Measurements from ENCODE around the gene IFI16.
"Not testable (repeated sequence)": the region's sequence is repeated elsewhere in the genome, so short reads cannot be mapped to it uniquely, and the experiment has no call there.

IFI16 gene

DNA sequence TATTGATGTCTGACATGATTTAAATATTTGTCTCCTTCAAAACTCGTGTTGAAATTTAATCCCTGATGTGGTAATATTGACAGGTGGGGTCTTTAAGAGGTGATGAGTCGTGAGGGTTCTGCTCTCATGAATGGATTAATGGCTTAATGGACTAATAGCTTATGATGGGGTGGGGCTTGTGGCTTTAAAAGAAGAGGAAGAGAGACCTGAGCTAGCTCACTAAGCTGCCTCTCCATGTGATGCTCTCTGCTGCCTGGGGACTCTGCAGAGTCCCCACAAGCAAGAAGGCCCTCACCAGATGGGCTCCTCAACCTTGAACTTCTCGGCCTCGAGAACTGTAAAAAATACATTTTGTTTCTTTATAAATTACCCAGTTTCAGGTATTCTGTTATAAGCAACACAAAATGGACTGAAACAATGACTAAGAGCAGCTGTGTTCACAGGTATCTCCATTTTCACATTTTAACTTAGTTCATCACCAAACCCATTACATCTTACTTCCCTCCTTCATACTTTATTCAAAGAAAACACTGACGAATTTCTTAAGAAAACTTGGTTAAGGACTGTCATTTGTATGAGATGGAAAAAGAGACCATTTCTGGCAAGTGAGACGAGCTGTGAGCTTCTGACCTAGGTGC, 79.0 kb downstream of the IFI16 start:
- no peak overlapping the region for H3K4me3 ChIP-seq (ENCODE audit: low read depth, low read length)
- no peak for DNase-seq (ENCODE audit: low read depth)

DNA sequence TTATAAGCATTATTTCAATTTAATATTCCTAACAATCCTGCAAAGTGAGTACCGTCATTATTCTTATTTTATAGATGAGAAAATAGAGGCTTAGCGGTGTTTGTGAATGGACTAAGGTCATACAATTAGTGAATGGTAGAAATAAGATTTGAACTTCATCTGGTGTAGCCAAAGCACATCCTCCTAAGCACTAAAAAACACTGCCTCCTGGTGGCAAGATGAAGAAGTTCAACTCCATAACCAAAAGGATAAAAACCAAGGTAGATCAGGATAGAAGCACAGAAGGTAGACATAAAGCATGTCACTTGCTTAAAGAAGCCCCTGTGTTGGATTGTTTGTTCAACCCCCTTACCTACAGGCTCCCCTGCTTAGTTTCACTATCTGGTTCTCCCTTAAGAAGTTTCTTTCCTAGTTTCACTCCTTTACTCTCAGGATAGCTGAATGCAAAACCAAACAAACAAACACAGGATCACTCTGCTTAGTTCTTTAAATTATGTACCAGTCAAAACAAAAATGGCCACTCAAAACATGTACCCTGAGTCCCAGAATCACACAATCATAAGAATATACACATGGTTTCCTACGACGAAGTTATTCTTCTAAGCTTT, 79.6 kb downstream of the IFI16 start:
- no peak overlapping the region for H3K4me3 ChIP-seq (ENCODE audit: low read depth, low read length)
- DNase-seq (ENCODE audit: low read depth): no peak

DNA sequence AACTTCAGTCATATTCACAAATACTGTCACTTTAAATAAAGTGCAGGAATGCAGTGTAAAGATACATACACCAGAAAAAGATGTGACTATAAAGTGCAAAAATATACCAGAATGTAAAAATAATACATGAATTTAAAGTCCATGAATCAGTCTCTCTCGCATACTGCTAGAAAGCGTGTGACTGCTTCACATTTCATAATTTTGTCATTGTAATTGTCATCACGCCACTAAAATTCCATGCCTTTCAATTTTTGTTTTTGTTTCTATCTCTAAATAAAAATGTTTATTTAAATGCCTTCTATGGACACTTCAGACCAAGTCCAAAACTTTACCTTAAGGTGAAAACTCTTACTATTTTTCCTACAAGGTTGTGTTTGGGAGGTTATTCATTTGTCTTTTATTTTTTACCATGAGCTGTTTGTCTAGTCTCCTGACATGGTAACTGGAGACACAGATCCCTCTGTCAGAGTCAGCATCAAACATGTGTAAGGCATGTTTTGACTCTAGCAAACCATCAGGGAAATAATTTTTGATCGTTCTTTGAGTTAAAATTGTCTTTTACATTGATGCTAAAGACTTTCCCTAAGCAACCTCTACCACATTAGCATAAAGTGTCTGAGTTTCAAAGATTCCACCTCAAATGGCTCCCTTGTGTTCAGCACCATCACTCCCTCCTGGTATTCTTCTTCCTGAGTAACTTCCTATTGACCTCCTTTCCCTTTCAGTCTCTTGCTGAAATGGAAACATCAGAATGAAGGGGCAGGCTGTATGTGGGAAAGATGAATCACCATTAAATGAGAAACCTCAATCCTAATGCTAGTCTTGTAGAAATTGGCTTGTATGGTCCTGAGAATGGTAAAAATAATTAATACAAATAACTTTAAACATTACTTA, 80.8 kb downstream of the IFI16 start:
- DNase-seq (ENCODE audit: low read depth): peak; percentile 26
- no peak overlapping the region for H3K4me3 ChIP-seq (ENCODE audit: low read depth, low read length)

DNA sequence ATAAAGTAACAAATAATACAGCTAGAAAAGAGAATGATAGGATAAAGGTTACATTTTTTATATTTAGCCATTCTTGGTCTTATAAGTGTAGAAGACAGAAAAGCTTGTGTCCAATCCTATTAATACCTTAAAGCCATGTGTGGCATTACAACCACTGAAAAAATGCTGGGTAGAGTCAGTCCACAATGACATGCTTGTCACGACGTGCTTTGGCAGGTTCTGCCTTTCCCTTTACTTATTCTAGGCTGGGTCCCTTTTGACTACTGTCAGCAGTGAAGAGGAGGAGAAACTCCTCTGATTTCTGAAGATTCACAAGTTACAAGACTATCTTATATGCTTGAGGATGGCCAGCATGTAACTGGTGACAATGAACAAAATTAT, 81.5 kb downstream of the IFI16 start:
- no peak for DNase-seq (ENCODE audit: low read depth)
- no peak overlapping the region for H3K4me3 ChIP-seq (ENCODE audit: low read depth, low read length)

DNA sequence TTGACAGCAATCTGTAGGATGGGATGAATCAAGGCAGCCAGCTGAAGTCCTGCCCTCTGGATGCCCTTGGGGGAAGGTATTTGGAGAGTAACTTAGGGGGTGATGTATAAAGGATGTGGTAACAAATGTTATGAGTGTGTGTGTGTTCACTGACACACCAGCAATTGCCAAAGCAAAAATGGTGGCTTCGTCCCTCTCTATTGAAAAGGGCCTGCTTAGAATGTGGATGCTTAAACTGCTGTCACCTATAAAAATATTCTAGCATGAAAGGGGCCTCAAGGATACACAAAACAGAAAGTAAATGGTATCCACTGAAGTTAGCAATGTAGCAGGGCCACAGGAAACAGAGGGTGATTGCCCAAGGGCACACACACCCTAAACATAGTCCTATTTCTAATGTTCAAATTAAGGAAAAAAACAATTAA, 81.9 kb downstream of the IFI16 start:
- no peak overlapping the region for H3K4me3 ChIP-seq (ENCODE audit: low read depth, low read length)
- peak; percentile 26 for DNase-seq (ENCODE audit: low read depth)

DNA sequence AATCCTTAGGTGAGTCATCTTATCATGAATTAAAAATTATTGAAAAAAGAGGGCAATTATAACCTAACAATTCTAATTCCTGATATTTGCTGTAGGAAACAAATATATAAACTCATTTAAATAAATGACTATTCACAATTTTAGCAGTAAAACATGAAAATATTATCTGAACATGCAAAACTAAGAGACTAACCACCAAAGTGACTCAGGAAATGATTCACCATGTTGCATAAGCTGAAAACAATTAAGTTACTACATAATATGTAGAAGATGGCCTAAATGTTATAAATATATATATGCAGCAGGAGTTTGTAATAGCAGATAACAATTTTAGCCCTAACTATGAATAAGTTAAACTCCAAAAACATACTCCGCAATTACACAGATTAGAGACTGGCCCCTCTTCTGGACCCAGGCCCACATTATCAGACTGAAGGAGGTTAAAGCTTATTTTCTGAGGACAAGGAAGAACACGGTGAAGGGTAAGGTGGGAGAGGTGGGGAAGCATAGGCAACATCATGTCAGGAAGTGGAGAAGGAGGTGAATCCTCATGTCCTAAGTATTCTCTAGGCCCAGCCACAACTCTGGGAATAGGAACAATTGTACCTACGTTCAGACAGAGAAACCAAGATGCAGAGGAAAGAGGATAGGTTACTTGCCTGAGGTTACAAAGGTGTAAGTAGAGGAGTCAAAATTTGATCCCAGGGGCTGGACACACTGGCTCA, 82.5 kb downstream of the IFI16 start:
- peak; percentile 36 for DNase-seq (ENCODE audit: low read depth)
- H3K4me3 ChIP-seq (ENCODE audit: low read depth, low read length): no peak overlapping the region

DNA sequence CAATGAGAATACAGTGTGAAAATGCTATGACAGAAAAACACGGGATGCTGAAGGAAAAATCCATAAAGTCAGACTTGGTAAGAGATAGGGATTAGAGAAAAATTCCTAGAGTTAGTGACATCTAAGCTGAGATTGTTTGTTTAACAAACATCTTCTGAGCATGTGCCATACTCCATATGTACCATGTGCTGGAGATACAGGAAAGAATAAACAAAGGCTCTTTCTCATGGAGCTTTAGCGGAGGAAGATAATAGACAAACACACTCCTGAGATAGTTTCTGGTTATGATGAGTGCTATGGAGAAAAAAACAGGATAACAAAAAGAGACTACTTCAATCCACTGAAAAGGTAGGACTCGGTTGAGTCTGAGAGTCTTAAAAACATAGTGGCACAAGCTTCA, 88.9 kb downstream of the IFI16 start:
- DNase-seq (ENCODE audit: low read depth): no peak
- H3K4me3 ChIP-seq (ENCODE audit: low read depth, low read length): no peak overlapping the region

DNA sequence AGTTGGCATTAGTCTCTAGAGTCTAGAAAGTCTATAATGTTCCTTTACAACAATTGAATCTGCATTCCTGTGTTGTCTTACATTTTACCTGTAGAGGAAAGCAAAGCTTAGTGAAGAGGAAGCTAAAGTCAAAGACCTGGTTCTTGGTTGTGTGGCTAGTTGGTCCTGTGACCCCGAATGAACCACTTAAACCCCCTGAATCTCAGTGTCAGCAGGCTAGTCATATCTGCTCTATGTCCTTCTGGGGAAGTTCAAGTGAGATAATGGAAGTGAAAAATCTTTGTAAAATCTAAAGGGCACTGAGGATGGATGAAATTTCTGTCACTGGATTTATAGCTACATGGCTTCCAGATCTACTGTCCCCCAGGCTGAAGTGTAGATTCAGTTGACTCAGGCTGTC, 90.9 kb downstream of the IFI16 start:
- no peak for DNase-seq (ENCODE audit: low read depth)
- H3K4me3 ChIP-seq (ENCODE audit: low read depth, low read length): no peak overlapping the region

DNA sequence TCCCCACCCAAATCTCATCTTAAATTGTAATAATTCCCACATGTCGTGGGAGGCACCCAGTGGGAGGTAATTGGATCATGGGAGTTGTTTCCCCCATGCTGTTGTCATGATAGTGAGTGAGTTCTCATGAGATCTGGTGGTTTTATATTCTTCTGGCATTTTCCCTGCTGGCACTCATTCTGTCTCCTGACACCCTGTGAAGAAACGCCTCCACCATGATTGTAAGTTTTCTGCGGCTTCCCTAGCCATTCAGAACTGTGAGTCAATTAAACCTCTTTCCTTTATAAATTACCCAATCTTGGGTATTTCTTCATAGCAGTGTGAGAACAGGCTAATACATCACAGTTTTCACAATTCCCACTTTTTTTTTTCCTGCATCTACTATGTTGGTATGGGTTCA, 93.3 kb downstream of the IFI16 start:
- H3K4me3 ChIP-seq (ENCODE audit: low read depth, low read length); DNase-seq (ENCODE audit: low read depth): not testable (repeated sequence)

Data from skeletal muscle cell (primary cell).